GM19035 (cell line): ENCODE measurements around the gene RIC8B.

ENCODE experiments used
- ATAC-seq: cut with Tn5 transposase; IDR thresholded peaks from one replicate; pipeline ENCODE4 v1.9.1; 2021; ENCODE audit not compliant: unreplicated experiment

Gene RIC8B

GRCh38 chr12:106801167-106801708, 26.8 kb downstream of the RIC8B start:
- no peak for ATAC-seq

- no peak for ATAC-seq
Observed at GRCh38 chr12:106801830-106802533, 27.5 kb downstream of the RIC8B start.

DNA sequence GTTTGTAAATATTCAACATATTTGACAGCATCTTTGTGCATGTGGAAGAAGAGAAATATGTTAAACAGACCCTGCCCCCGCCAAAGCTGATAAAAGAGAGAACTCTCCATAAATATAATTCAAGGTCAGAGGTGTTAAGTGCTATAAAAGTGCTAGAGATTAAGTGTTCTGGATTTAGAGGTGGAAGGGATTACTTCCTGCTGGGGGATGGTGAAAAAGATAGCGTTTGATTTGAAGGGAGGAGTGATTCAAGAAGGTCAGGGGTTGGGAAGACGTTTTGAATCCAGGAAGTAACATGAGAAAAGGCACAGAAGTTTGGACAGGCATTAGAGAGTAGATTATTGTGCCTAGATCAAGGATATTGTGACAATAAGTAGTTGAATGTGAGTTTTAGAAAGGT, 30.2 kb downstream of the RIC8B start:
- no peak for ATAC-seq

GRCh38 chr12:106814714-106815113, 40.2 kb downstream of the RIC8B start:
- no peak for ATAC-seq

- no peak for ATAC-seq
Observed at GRCh38 chr12:106815741-106816140, 41.3 kb downstream of the RIC8B start.

GRCh38 chr12:106816231-106816630, 41.7 kb downstream of the RIC8B start:
- ATAC-seq: no peak

- no peak for ATAC-seq
Observed at GRCh38 chr12:106819991-106820390, 45.5 kb downstream of the RIC8B start.

DNA sequence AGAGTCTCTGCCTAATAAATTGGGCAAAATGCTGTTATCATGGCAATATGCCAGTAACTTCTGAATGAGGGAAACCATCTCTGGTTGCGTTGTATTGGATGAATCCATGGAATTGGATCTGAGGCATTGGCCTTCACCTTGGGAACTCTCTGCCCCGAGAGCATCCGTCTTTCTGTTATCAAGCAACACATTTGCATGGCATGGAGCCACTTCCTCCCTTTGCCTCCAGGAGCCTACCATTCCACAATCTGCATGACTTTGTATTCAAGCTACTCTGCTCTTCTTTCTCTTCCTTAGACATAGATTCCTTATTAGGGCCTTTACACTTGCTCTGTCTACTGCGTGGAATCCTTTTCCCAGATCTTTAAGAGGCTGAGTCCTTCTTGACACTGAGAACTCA, 57.2 kb downstream of the RIC8B start:
- no peak for ATAC-seq

GRCh38 chr12:106837782-106838181, 63.3 kb downstream of the RIC8B start:
- no peak for ATAC-seq

DNA sequence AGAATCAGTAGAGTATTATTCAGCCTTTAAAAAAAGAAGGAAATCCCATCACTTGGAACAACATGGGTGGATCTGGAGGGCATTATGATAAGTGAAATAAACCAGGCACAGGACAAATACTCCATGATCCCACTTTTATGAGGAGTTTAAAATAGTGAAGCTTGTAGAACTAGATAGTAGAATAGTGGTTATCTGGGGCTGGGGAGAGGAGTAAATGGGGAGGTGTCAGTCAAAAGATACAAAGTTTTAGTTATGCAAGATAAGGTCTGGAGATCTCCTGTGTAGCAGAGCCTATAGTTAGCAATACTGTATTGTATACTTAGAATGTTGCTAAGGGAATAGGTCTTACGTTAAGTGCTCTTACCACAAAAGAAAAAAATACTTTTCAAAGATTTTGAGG, 64.9 kb downstream of the RIC8B start:
- no peak for ATAC-seq

DNA sequence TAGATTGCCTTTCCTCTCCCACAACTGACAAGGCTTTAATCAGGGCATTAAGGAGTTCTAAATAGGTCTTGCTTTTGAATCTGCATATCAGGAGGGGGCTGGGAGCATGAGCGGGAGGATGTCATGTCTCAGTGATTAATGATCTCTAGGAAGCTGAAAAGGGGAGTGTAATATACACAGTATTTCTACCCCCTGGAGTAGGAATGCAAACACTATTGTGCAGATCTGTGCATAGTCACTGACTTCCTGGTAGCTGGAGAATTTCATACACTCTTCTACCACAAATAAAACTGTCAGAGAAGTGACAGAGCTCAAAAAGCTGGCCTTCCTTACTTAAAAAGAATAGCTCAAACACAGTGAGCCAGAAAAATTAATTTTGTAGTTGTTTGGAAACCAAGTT, 65.8 kb downstream of the RIC8B start:
- no peak for ATAC-seq

GRCh38 chr12:106841510-106842302, 67.2 kb downstream of the RIC8B start:
- no peak for ATAC-seq

GRCh38 chr12:106845902-106846301, 71.4 kb downstream of the RIC8B start:
- ATAC-seq: no peak

DNA sequence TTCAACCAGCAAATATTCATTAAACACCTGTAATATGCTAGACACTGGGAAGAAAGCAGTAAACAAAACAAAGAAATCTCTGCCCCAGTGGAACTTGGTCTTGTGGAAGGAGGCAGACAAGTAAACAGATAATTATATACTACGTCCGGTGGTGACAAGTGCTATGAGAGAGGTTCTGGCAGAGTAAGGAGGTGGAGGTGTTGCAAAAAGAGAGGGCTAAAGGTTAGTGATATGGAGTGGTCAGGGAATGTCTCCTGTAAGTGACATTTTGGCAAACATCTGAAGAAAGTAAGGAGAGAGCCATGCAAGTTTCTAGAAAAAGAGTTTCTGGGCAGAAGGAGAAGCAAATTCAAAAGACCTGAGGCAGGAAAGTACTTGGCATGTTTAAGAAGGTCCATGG, 73.4 kb downstream of the RIC8B start:
- ATAC-seq: no peak

DNA sequence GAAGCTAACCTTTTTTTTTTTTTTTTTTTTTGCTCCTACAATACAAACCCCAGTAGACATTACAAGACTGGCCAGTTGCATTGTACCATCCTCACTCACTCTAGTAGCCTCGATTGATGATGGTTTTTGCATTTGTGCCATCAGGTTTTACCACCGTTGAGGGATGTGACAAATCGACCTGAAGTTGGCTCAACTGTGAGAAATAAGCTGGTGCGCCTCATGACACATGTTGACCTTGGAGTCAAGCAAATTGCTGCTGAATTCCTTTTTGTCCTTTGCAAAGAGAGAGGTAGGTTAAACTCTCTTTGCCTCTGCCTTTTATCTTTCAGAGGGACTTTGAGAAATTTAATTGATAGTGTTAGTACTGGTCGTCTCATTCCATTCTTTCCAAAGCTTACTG, 76.8 kb downstream of the RIC8B start:
- no peak for ATAC-seq

DNA sequence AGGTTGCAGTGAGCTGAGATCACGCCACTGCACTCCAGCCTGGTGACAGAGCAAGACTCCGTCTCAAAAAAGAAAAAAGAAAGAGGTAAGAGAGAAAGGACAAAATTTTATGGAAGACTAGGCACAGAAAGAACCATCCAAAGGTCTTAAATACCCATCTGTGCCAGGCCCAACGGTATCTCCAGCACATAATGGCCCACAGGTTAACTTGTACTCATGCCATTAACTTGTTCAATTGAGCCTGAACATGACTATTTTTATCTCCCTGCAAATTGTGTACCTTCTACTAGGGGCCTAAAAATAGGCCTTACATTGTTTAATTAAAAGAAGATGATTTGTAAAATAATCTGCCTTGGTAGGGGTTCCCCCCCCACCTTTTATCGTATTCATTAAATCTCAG, 80.2 kb downstream of the RIC8B start:
- no peak for ATAC-seq

GRCh38 chr12:106855221-106855758, 80.8 kb downstream of the RIC8B start:
- no peak for ATAC-seq

- ATAC-seq: no peak
Observed at GRCh38 chr12:106861984-106862916, 87.8 kb downstream of the RIC8B start.

DNA sequence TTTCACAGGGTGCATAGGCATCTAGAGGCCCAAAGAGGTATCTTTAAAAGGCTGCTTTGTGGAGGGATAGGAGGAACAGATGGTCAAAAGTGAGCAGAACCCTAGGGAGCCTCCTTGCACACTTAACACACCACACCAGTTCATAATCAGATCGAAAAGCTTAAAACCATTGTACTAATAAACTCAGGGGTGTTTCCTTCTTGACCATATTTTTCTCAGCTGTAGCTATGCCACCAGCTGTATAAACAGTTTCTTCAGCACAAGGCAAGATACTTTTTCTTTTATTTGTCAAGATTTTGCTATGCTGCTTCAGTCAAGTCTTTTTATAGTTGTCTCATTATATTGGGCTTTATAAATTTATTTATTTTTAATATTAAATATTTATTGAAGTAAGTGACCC, 88.7 kb downstream of the RIC8B start:
- no peak for ATAC-seq

DNA sequence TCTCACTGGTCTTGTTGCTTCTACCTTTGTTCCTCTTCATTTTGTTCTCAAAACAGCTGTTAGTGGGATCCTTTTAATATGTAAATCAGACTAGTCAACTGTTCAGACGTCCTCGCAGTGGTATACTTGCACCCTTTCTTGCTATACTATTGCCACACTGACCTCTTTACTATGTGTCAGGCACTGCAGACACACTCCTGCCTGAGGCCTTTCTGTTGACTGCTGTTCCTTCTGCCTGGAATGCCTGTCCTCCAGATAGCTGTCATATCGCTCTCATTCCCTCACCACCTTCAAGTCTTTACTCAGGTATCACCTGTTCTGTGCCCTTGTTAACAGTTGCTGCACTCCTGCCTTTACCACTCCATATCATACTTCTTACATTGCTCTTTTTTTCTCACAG, 91.2 kb downstream of the RIC8B start:
- ATAC-seq: no peak
